GM12878 (cell line): ENCODE results near the gene LCOR. TPM values are rescaled to one million over a fixed set of nuclear protein-coding genes. Genes with fewer than 3 reads are reported as not detected.

Source experiments
- ATAC-seq: fragments of 200-7000 bp; cut with Tn5 transposase; 3 replicates; pipeline ENCODE4 v1.9.1; 2020; ENCODE audit warnings: mild to moderate bottlenecking, moderate library complexity
- BruUV-seq: library from RNA; stranded (reverse); fragments of 400-500 nt; replicated peaks from 2 replicates; lab custom pipeline; 2021; lab: Mats Ljungman, UMichigan
- CTCF ChIA-PET: fragments of 300-600 bp; sonication (Branson Sonifier 250); formaldehyde crosslinking; extraction: SDS; loops from one replicate; lab custom pipeline; 2021; ENCODE audit warnings: inconsistent platforms; lab: Yijun Ruan, JAX
- POLR2A ChIA-PET: fragments of 350-600 bp; formaldehyde crosslinking; extraction: SDS; loops from one replicate; lab custom pipeline; 2021; ENCODE audit warnings: inconsistent platforms; lab: Charles Lee
- RAD21 ChIA-PET: fragments of 300-600 bp; sonication (Branson Sonifier 250); formaldehyde crosslinking; loops from one replicate; lab custom pipeline; 2023; ENCODE audit warnings: antibody characterized with exemption; ENCODE audit not compliant: unreplicated experiment; lab: Charles Lee
- SMC1A ChIA-PET: fragments of 300-600 bp; sonication (Branson Sonifier 250); formaldehyde crosslinking; loops from one replicate; lab custom pipeline; 2023; ENCODE audit not compliant: unreplicated experiment, uncharacterized antibody; lab: Charles Lee
- DNase-seq: peaks from one replicate; pipeline ENCODE4 v3.0.0-alpha.2; 2011; ENCODE audit warnings: low read depth, low spot score
- FAIRE-seq: peaks from 3 replicates; lab custom pipeline; 2011; peaks lifted over from hg19 to GRCh38; lab: Jason Lieb, UNC
- H2AFZ ChIP-seq: 2 replicates; pipeline ENCODE4 v1.6.0; 2011; ENCODE audit warnings: low read depth, low read length, control low read depth; ENCODE audit not compliant: control insufficient read depth
- H3K27ac ChIP-seq: 2 replicates; pipeline ENCODE4 v1.5.1; 2011; ENCODE audit warnings: control low read depth; ENCODE audit not compliant: control insufficient read depth, insufficient read depth
- H3K27me3 ChIP-seq, 2 experiments: replicated peaks in 1 of 2; 2 replicates each; pipeline versions ENCODE4 v1.6.0 to v1.6.1; 2011; ENCODE audit warnings: low read length in 1 of 2; ENCODE audit not compliant: control insufficient read depth in 2 of 2, insufficient read depth in 2 of 2
- H3K36me3 ChIP-seq, 2 experiments: 2 replicates each; pipeline ENCODE4 v1.5.1; 2011; ENCODE audit warnings: low read length in 1 of 2; ENCODE audit not compliant: control insufficient read depth in 2 of 2, insufficient read depth in 2 of 2
- H3K4me1 ChIP-seq: 2 replicates; pipeline ENCODE4 v1.6.1; 2011; ENCODE audit warnings: mild to moderate bottlenecking, low read length, moderate library complexity, mixed read lengths; ENCODE audit not compliant: control insufficient read depth, insufficient read depth
- H3K4me2 ChIP-seq: 2 replicates; pipeline ENCODE4 v1.6.0; 2011; ENCODE audit warnings: control low read depth; ENCODE audit not compliant: control insufficient read depth, insufficient read depth
- H3K4me3 ChIP-seq: fragments of 200-600 bp; sonication (generic); 2 replicates; pipeline ENCODE4 v1.5.1; 2016
- H3K79me2 ChIP-seq: 2 replicates; pipeline ENCODE4 v1.6.0; 2011; ENCODE audit warnings: low read length; ENCODE audit not compliant: control insufficient read depth, insufficient read depth
- H3K9ac ChIP-seq: 2 replicates; pipeline ENCODE4 v1.8.0; 2011; ENCODE audit warnings: low read length, control low read depth, mixed read lengths; ENCODE audit not compliant: control insufficient read depth, insufficient read depth
- H3K9me3 ChIP-seq: replicated peaks from 3 replicates; pipeline ENCODE4 v1.5.1; 2011; ENCODE audit warnings: mild to moderate bottlenecking, low read length; ENCODE audit not compliant: control insufficient read depth, insufficient read depth
- H4K20me1 ChIP-seq: 2 replicates; pipeline ENCODE4 v1.6.0; 2011; ENCODE audit not compliant: control insufficient read depth, insufficient read depth
- CEBPB ChIP-seq, 2 experiments: fragments of 150-350 bp in 1 of 2; IDR thresholded peaks; 2 replicates each; pipeline ENCODE4 v1.6.1; 2012 to 2014; ENCODE audit warnings: low read depth in 2 of 2, low read length in 2 of 2, borderline replicate concordance in 1 of 2, inconsistent platforms in 1 of 2
- IRF5 ChIP-seq: fragments of 450-650 bp; IDR thresholded peaks from 2 replicates; pipeline ENCODE4 v1.6.1; 2017; ENCODE audit warnings: borderline replicate concordance
- ZBED1 ChIP-seq: IDR thresholded peaks from 2 replicates; pipeline ENCODE4 v1.6.1; 2016; ENCODE audit warnings: borderline replicate concordance
- WGBS: methylation state at CpG from one replicate; pipeline ENCODE4 v1.1.6; 2016; ENCODE audit warnings: low lambda C conversion rate; ENCODE audit not compliant: insufficient replicate concordance, insufficient coverage; ENCODE audit errors: missing lambda C conversion rate; 5-methylcytosine and 5-hydroxymethylcytosine counted together
- in situ Hi-C: fragments of 300-500 bp; cut with MboI; formaldehyde crosslinking; loops from 9 replicates; pipeline ENCODE4 v1.14.3; 2018; ENCODE audit warnings: mixed read lengths
- intact Hi-C: fragments of 100-400 bp; cut with micrococcal nuclease; formaldehyde crosslinking; loops from one replicate; pipeline ENCODE4 v1.14.2; 2022; ENCODE audit not compliant: unreplicated experiment
- polyA plus RNA-seq, 11 experiments: library from polyadenylated mRNA; depleted of rRNA in 4 of 11; unstranded in 6 of 11; stranded (reverse) in 5 of 11; fragments of >200 nt; fragmentation: Nextera tagmentation in 4 of 11; fragmentation: Illumina TruSeq in 1 of 11; extraction: Ambion mirVana in 4 of 11; extraction: Trizol in 1 of 11; gene quantifications; 1 replicate in 1 of 11; 2 replicates in 10 of 11; pipeline versions ENCODE4 v1.2.1 to v1.2.3, GENCODE V29; 2011 to 2016; ENCODE audit warnings: inconsistent platforms in 2 of 11, missing spikeins in 2 of 11, low read depth in 1 of 11
- total RNA-seq, 4 experiments: library from RNA; depleted of rRNA in 3 of 4; stranded (reverse); fragments of >200 nt in 3 of 4; fragmentation: Illumina TruSeq in 1 of 4; extraction: Trizol in 1 of 4; gene quantifications; 2 replicates each; pipeline versions ENCODE4 v1.2.1 to v1.2.3, GENCODE V29; 2013 to 2021
- TF ChIP-seq, protein P1 (sequence below): fragments of 450-650 bp; formaldehyde crosslinking; IDR thresholded peaks from 2 replicates; pipeline ENCODE4 v1.4.0; 2022; ENCODE audit warnings: mild to moderate bottlenecking, moderate library complexity

The LCOR gene
- total and polyA plus RNA-seq, 10 of the 15 experiments (the other 5 are each of a cell fraction or from before 2014, with no cell fraction given), result 1.6 to 22.0 (median 13.2) TPM

DNA sequence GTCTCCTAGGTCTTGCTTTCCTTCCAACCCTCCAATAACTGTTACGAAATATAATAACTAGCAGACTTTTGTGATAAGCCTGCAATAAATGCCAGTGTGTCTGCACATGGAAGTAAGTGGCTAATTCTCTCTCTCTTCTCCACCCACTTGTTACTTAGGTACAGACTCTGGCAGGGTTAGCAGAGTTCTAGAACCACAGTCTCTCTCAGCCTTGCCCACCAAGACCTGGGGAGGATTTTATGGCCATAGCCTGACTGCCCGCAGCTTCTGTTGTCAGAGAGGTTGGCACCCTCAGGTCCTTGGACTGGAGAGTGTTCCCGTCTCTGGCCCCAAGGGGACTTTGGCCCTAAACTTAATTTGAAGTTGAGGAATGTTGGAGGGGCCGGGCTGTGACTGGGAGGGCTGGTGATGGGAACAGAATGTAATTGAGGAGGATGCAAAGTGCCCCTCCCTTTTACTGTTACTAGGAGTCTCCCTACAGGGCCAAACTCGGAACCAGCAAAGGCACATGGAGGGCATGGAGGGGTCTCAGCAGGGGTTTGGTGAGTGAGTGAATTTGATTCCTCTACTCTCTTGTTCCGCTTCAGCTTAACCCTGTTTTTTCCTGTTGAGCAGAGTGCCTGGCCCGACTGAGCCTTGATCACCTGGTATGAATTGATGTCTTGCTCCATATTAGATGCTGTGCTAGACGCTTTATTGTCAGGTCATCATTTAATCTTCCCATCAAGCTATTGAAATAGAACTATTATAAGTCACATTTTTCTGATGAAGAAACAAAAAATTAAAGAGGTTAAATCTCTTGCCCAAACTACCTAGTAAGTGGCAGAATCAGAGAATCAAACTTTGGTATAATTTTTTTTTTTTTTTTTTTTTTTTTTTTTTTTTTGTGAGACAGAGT is 37.0 kb upstream of the LCOR start:
- ChIA-PET POLR2A (no interaction called here), RAD21 (no interaction called here), SMC1A (interaction anchor here (0.6 to 1.9 kb wide), 2 partner anchors 21 to 92 kb away, joined by 3 to 4 read pairs; no protein-coding TSS in a partner anchor), CTCF (interaction anchor here (0.6 to 0.9 kb wide), 3 partner anchors 31 to 1365 kb away, joined by 3 to 4 read pairs (median 3); no protein-coding TSS in a partner anchor)
- TF ChIP-seq CEBPB (IDR thresholded peaks at IDR 0.05; ENCODE audit: borderline replicate concordance in 1 of 2, low read depth in 2 of 2, low read length in 2 of 2) (no peak), IRF5 (no peak), ZBED1 (no peak)
- TF ChIP-seq, protein P1, sequence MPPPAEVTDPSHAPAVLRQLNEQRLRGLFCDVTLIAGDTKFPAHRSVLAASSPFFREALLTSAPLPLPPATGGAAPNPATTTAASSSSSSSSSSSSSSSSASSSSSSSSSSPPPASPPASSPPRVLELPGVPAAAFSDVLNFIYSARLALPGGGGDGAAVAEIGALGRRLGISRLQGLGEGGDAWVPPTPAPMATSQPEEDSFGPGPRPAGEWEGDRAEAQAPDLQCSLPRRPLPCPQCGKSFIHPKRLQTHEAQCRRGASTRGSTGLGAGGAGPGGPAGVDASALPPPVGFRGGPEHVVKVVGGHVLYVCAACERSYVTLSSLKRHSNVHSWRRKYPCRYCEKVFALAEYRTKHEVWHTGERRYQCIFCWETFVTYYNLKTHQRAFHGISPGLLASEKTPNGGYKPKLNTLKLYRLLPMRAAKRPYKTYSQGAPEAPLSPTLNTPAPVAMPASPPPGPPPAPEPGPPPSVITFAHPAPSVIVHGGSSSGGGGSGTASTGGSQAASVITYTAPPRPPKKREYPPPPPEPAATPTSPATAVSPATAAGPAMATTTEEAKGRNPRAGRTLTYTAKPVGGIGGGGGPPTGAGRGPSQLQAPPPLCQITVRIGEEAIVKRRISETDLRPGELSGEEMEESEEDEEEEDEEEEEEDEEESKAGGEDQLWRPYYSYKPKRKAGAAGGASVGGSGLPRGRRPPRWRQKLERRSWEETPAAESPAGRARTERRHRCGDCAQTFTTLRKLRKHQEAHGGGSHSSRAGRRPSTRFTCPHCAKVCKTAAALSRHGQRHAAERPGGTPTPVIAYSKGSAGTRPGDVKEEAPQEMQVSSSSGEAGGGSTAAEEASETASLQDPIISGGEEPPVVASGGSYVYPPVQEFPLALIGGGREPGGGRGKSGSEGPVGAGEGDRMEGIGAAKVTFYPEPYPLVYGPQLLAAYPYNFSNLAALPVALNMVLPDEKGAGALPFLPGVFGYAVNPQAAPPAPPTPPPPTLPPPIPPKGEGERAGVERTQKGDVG (CRISPR knock-in tag), result no peak
- H2AFZ ChIP-seq, result no peak overlapping the region
- no peaks in the 10 kb centered on the region for H3K9me3 ChIP-seq
- no peaks in the 10 kb centered on the region for H3K36me3 ChIP-seq
- in situ Hi-C loops (no loop called here), intact Hi-C loops (no loop called here)
- no peak for FAIRE-seq
- no peaks in the 10 kb centered on the region for H3K27me3 ChIP-seq
- DNase-seq, result no peak
- no peak overlapping the region for H3K4me2 ChIP-seq
- H3K4me1 ChIP-seq, result peaks cover under 1% of the 10 kb centered on the region; the same call in 1 of the 2 replicates
- H3K9ac ChIP-seq, result no peak overlapping the region
- no peak overlapping the region for H3K27ac ChIP-seq
- 55% methylated on average over 8 of the region's 8 CpGs for WGBS
- no peak for ATAC-seq
- BruUV-seq, result no TSS peak
- peaks cover 3% of the 10 kb centered on the region for H4K20me1 ChIP-seq
- H3K4me3 ChIP-seq, result no peak overlapping the region
- H3K79me2 ChIP-seq, result no peaks in the 10 kb centered on the region
